ENCODE data around the gene ANKRD36B. TPM values are rescaled to one million over a fixed set of nuclear protein-coding genes. Genes with fewer than 3 reads are reported as not detected.

ANKRD36B gene
- 2.7 and 7.4 TPM in 2 replicates for total RNA-seq

DNA sequence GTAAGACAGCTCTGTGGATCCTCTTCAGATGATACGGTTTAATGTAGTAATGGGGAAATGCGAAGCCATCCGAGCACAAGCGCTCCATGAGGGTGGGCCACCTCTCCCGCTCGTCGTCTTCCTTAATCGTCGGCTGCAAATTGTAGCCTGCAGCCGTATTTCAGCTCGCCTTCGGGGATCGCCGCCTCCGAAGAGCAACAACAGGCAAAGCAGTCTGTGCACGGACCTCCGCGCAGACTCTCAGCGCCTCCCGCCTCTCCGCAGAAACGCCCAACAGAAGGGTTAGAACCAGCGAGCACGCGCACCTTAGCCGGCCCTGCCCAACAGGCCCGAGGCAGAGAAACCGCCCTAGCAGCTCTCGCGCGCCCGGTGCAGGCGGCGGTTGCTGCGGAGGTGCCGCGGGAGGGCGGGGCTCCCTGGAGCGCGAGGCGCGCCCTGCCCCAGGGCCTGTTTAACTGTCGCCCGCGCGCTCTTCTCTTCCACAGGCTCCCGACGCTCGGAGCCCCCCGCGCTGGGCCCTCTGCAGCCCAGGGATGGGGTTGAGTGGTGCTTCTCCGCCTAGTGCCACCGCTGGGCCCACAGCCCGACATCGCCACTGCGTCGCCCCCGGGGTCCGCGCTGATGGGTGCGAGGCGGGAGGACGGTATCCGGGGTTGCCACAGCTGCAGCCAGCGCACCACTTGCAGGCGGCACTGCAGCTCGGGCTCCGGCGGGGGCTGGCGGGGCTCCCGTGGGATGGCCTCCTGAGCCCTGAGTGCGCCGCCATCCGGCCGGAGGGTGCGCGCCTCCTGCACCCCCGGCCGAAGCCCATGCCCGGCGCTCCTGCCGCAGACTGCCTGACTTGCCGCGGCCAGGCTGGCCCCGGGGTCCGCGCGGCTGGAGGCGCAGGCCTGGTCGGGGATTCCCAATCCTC is at the start of gene ANKRD36B:
ANKRD36B (minus strand) TSS at position 280 of the 913 bp plus-strand sequence; CDS start at position 88, 192 bp downstream.

Other genes starting within 250 kb of the ANKRD36B start
- gene COX5B, start 56.2 kb upstream of the ANKRD36B start, total RNA-seq, result 391 and 476 TPM in 2 replicates
- gene ACTR1B, start 74.2 kb upstream of the ANKRD36B start, total RNA-seq, result 38.9 and 41.2 TPM in 2 replicates
- not detected in 2 replicates for gene C2orf92, start 79.8 kb upstream of the ANKRD36B start, total RNA-seq
- 2.2 TPM in 1 of 2 replicates, not detected in the other for gene ZAP70, start 123.7 kb upstream of the ANKRD36B start, total RNA-seq

Data from pericardium fibroblast (primary cell).